ENCODE results near the gene DCBLD1. TPM values are rescaled to one million over a fixed set of nuclear protein-coding genes. Genes with fewer than 3 reads are reported as not detected.

Gene DCBLD1
- total RNA-seq, 4 donors from 2014 or later = 2.2 to 19.4 (median 10.7) TPM

- 62 to 67% methylated on average over 6 to 8 of the region's 8 CpGs for WGBS, 2 donors (ENCODE audit: low coverage in 1 of 2)
- peaks cover 7 to 27% (median 20%) of the 10 kb centered on the region in 4 donors for H3K4me1 ChIP-seq
- no peaks in the 10 kb centered on the region for H3K9me3 ChIP-seq
- in situ Hi-C loops (cut with MboI; ENCODE audit: low pct_ligation_motif_present in 1 of 4, low pct_unique_long_range_greater_than_20kb in 1 of 4, low sequenced_read_pairs in 3 of 4) = no loop called here
- H3K27ac ChIP-seq = peak overlapping the region; percentile 88 to 95 (median 92)
- no peak for TF ChIP-seq POLR2A (IDR thresholded peaks at IDR 0.05)
- H3K36me3 ChIP-seq = no peaks in the 10 kb centered on the region
- intact Hi-C loops (cut with DNase I; ENCODE audit: low total_unique reads) = no loop called here
- no peaks in the 10 kb centered on the region for H3K27me3 ChIP-seq
- no peak for DNase-seq
- peak overlapping the region; percentile 67 to 97 (median 74) for H3K4me3 ChIP-seq
These were observed 1.7 kb downstream of the DCBLD1 start for GRCh38 chr6:117484052-117484646.

GRCh38 chr6:117485433-117485832, 3.0 kb downstream of the DCBLD1 start:
- TF ChIP-seq EP300 (IDR thresholded peaks at IDR 0.05; ENCODE audit: low read depth) (no peak), POLR2AphosphoS5 (IDR thresholded peaks at IDR 0.05) (no peak), CTCF (IDR thresholded peaks at IDR 0.05) (no peak), POLR2A (IDR thresholded peaks at IDR 0.05) (no peak)
- Histone ChIP-seq H3K4me1 (peaks cover 7 to 27% (median 20%) of the 10 kb centered on the region in 4 donors), H3K27ac (no peak overlapping the region), H3K27me3 (no peaks in the 10 kb centered on the region), H3K4me3 (no peak overlapping the region), H3K9me3 (no peaks in the 10 kb centered on the region), H3K36me3 (no peaks in the 10 kb centered on the region)
- no peak for DNase-seq
- intact Hi-C loops (cut with DNase I; ENCODE audit: low total_unique reads) = no loop called here
- in situ Hi-C loops (cut with MboI; ENCODE audit: low pct_ligation_motif_present in 1 of 4, low pct_unique_long_range_greater_than_20kb in 1 of 4, low sequenced_read_pairs in 3 of 4) = no loop called here

GRCh38 chr6:117487821-117488220, 5.3 kb downstream of the DCBLD1 start:
- in situ Hi-C loops (cut with MboI; ENCODE audit: low pct_ligation_motif_present in 1 of 4, low pct_unique_long_range_greater_than_20kb in 1 of 4, low sequenced_read_pairs in 3 of 4) = no loop called here
- no peak for DNase-seq
- H3K4me1 ChIP-seq = peaks cover 7 to 20% (median 9%) of the 10 kb centered on the region in 4 donors
- whole genome bisulfite sequencing, 2 donors (ENCODE audit: low coverage in 1 of 2) = 85 to 90% methylated on average over 7 of the region's 7 CpGs
- H3K4me3 ChIP-seq = no peak overlapping the region
- no peaks in the 10 kb centered on the region for H3K27me3 ChIP-seq
- intact Hi-C loops (cut with DNase I; ENCODE audit: low total_unique reads) = no loop called here
- no peaks in the 10 kb centered on the region for H3K36me3 ChIP-seq
- peak overlapping the region in 3 of 4 donors; percentile 23 to 37 (median 25) for H3K27ac ChIP-seq
- no peaks in the 10 kb centered on the region for H3K9me3 ChIP-seq
- TF ChIP-seq POLR2AphosphoS5 (IDR thresholded peaks at IDR 0.05) (peak in 2 of 3 donors; percentile 8 to 33), EP300 (IDR thresholded peaks at IDR 0.05; ENCODE audit: low read depth) (no peak)

- Histone ChIP-seq H3K4me3 (no peak overlapping the region), H3K36me3 (no peaks in the 10 kb centered on the region), H3K4me1 (peaks cover 3 to 18% (median 6%) of the 10 kb centered on the region in 4 donors), H3K9me3 (no peaks in the 10 kb centered on the region), H3K27ac (no peak overlapping the region), H3K27me3 (no peaks in the 10 kb centered on the region)
- intact Hi-C loops (cut with DNase I; ENCODE audit: low total_unique reads) (no loop called here), in situ Hi-C loops (cut with MboI; ENCODE audit: low pct_ligation_motif_present in 1 of 4, low pct_unique_long_range_greater_than_20kb in 1 of 4, low sequenced_read_pairs in 3 of 4) (no loop called here)
- WGBS, 2 donors (ENCODE audit: low coverage in 1 of 2) = 82 to 87% methylated on average over 2 of the region's 2 CpGs
- TF ChIP-seq EP300 (IDR thresholded peaks at IDR 0.05; ENCODE audit: low read depth) (no peak), POLR2AphosphoS5 (IDR thresholded peaks at IDR 0.05) (no peak), CTCF (IDR thresholded peaks at IDR 0.05) (no peak), POLR2A (IDR thresholded peaks at IDR 0.05) (no peak)
- DNase-seq = no peak
These were observed 6.5 kb downstream of the DCBLD1 start for GRCh38 chr6:117489003-117489402.

- Histone ChIP-seq H3K36me3 (no peaks in the 10 kb centered on the region), H3K9me3 (no peaks in the 10 kb centered on the region), H3K4me3 (no peak overlapping the region), H3K4me1 (peaks cover 0 to 16% (median 10%) of the 10 kb centered on the region in 4 donors), H3K27ac (no peak overlapping the region), H3K27me3 (no peaks in the 10 kb centered on the region)
- intact Hi-C loops (cut with DNase I; ENCODE audit: low total_unique reads) (no loop called here), in situ Hi-C loops (cut with MboI; ENCODE audit: low pct_ligation_motif_present in 1 of 4, low pct_unique_long_range_greater_than_20kb in 1 of 4, low sequenced_read_pairs in 3 of 4) (no loop called here)
- TF ChIP-seq POLR2AphosphoS5 (IDR thresholded peaks at IDR 0.05) (no peak), EP300 (IDR thresholded peaks at IDR 0.05; ENCODE audit: low read depth) (no peak), POLR2A (IDR thresholded peaks at IDR 0.05) (no peak), CTCF (IDR thresholded peaks at IDR 0.05) (no peak)
- 86 to 90% methylated on average over 5 of the region's 5 CpGs for WGBS, 2 donors (ENCODE audit: low coverage in 1 of 2)
- DNase-seq = no peak
These were observed 9.4 kb downstream of the DCBLD1 start for GRCh38 chr6:117491916-117492315.
